BJ (cell line): Measurements from ENCODE around the gene TMC1. TPM values are rescaled to one million over a fixed set of nuclear protein-coding genes. Genes with fewer than 3 reads are reported as not detected.
A peak's percentile ranks its signal among the peaks of the same experiment; 100 is the strongest.
"Not testable (repeated sequence)": the region's sequence is repeated elsewhere in the genome, so short reads cannot be mapped to it uniquely, and the experiment has no call there.

ENCODE experiments used
- CTCF ChIA-PET: fragments of 350-600 bp; formaldehyde crosslinking; extraction: SDS; loops from one replicate; lab custom pipeline; 2021; ENCODE audit warnings: antibody characterized with exemption, inconsistent platforms; lab: Yijun Ruan, JAX
- POLR2A ChIA-PET: fragments of 300-600 bp; sonication (Branson Sonifier 250); formaldehyde crosslinking; extraction: SDS; loops from one replicate; lab custom pipeline; 2021; ENCODE audit warnings: antibody characterized with exemption; lab: Charles Lee
- DNase-seq: peaks from one replicate; pipeline ENCODE4 v3.0.0-alpha.2; 2011; ENCODE audit warnings: low read depth
- H3K27me3 ChIP-seq: 2 replicates; pipeline ENCODE4 v1.6.0; 2011; ENCODE audit warnings: low read length; ENCODE audit not compliant: control insufficient read depth, insufficient read depth
- H3K36me3 ChIP-seq: 2 replicates; pipeline ENCODE4 v1.5.1; 2011; ENCODE audit warnings: low read length; ENCODE audit not compliant: control insufficient read depth, insufficient read depth
- H3K4me3 ChIP-seq: 2 replicates; pipeline ENCODE4 v1.5.1; 2011; ENCODE audit warnings: low read depth, mild to moderate bottlenecking, control low read depth, low read length
- polyA plus RNA-seq: library from polyadenylated mRNA; depleted of rRNA; stranded (reverse); fragments of >200 nt; gene quantifications from 2 replicates; pipeline ENCODE4 v1.2.3, GENCODE V29; 2011
- TF ChIP-seq, protein P1 (sequence below): IDR thresholded peaks from 2 replicates; pipeline ENCODE4 v1.5.1; 2011; ENCODE audit warnings: low read depth, mild to moderate bottlenecking, control low read depth, inconsistent platforms, low read length, moderate library complexity; ENCODE audit not compliant: insufficient read depth

TMC1 gene
- polyA plus RNA-seq, 1 experiment: 1.2 TPM

DNA sequence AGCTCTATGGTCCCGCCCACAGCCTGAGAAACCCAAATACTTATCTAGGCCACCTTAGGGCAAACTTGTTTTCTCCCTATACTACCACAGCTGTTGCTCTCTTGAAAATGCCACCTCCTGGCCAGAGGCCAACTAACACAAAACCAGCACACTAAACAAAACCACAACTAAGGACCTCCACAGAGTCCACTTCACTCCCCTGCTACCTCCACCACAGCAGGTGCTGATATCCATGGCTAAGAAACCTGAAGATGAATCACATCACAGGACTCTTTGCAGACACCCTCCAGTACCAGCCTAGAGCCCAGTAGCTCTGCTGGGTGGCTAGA lies 323.0 kb downstream of the TMC1 start:
- TF ChIP-seq, protein P1, sequence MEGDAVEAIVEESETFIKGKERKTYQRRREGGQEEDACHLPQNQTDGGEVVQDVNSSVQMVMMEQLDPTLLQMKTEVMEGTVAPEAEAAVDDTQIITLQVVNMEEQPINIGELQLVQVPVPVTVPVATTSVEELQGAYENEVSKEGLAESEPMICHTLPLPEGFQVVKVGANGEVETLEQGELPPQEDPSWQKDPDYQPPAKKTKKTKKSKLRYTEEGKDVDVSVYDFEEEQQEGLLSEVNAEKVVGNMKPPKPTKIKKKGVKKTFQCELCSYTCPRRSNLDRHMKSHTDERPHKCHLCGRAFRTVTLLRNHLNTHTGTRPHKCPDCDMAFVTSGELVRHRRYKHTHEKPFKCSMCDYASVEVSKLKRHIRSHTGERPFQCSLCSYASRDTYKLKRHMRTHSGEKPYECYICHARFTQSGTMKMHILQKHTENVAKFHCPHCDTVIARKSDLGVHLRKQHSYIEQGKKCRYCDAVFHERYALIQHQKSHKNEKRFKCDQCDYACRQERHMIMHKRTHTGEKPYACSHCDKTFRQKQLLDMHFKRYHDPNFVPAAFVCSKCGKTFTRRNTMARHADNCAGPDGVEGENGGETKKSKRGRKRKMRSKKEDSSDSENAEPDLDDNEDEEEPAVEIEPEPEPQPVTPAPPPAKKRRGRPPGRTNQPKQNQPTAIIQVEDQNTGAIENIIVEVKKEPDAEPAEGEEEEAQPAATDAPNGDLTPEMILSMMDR: no peak
- H3K4me3 ChIP-seq: no peak overlapping the region
- H3K27me3 ChIP-seq: no peaks in the 10 kb centered on the region
- ChIA-PET POLR2A (no interaction called here), CTCF (interaction anchor here (1.0 to 2.7 kb wide), 5 partner anchors 12 to 263 kb away, joined by 3 to 11 read pairs (median 4); no protein-coding TSS in a partner anchor)
- DNase-seq: no peak
- no peaks in the 10 kb centered on the region for H3K36me3 ChIP-seq

DNA sequence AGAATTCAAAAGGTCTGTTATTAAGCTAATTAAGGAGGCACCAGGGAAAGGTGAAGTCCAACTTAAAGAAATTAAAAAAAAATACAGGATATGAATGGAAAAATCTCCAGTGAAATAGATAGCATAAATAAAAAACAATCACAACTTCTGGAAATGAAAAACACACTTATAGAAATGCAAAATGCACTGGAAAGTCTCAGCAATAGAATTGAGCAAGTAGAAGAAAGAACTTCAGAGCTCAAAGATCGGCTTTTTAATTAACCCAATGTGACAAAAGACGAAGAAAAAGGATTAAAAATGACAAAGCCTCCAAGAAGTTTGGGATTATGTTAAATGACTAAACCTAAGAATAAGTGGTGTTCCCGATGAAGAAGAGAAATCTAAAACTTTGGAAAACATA lies 323.6 kb downstream of the TMC1 start:
- POLR2A ChIA-PET, H3K4me3 ChIP-seq, DNase-seq, H3K27me3 ChIP-seq, H3K36me3 ChIP-seq: not testable (repeated sequence)
- CTCF ChIA-PET: interaction anchor here (1.7 to 2.7 kb wide), 3 partner anchors 12 to 263 kb away, joined by 4 to 11 read pairs (median 4); no protein-coding TSS in a partner anchor

DNA sequence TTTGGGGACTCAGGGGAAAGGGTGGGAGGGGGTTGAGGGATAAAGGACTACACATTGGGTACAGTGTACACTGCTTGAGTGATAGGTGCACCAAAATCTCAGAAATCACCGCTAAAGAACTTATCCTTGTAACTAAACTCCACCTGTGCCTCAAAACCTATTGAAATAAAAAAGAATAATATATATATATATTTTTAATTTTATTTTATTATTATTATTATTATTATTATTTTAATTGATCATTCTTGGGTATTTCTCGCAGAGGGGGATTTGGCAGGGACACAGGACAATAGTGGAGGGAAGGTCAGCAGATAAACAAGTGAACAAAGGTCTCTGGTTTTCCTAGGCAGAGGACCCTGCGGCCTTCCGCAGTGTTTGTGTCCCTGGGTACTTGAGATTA lies 328.8 kb downstream of the TMC1 start:
- POLR2A ChIA-PET, DNase-seq, H3K27me3 ChIP-seq, H3K4me3 ChIP-seq, H3K36me3 ChIP-seq, CTCF ChIA-PET: not testable (repeated sequence)

DNA sequence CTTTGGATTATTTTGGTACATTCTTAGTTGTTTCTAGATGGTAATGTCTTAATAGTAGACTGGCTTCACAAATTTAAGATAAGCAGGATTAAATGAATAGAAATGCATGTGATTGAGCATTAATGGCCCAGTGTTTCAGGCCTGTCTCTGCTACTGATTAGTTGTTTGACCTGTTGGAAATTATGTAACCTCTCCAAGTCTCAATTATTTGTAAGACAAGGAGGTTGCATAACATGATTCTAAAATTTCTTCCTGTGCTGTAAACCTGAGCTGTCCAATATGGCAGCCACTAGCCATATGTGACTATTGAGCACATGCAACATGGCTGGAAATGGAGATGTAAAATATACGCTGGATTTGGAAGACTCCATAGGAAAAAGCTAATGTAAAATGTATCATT lies 333.9 kb downstream of the TMC1 start:
- Histone ChIP-seq H3K36me3 (no peaks in the 10 kb centered on the region), H3K27me3 (no peaks in the 10 kb centered on the region), H3K4me3 (no peak overlapping the region)
- TF ChIP-seq, protein P1: no peak
- ChIA-PET POLR2A (no interaction called here), CTCF (interaction anchor here (3.1 to 4.6 kb wide), 3 partner anchors 10 to 225 kb away, joined by 11 to 58 read pairs (median 16); no protein-coding TSS in a partner anchor)
- DNase-seq: no peak

DNA sequence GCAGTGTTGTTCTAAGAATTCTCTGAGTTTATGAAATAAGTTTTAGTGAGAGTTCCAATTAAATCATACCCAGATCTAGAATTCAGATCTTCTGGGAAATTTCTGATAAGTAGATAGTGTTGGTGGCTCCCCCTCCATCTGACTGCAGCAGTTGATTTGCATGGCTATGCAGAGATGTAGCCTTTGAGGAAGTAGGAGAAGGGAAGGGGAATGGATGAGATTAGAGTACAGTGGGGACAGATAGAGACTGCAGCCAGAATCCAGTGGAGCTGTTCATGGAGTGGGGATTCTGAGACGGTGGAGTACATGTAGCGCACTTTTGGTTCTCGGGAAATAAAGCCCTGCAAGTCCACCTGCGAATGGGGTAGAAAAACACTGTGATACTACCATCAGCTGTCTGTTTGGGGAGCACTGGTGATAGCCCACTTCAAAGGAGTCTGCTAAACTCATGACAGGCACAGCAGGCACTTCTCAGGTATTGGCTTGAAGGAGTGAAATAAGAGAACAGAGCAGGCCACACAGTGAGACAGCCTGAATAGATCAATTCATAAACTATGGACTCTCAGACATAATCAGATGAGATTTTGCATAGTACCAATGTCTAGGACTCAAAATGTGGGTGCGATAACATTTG lies 334.6 kb downstream of the TMC1 start:
- POLR2A ChIA-PET: interaction anchor here (0.7 kb wide), 1 partner anchor 93 kb away, joined by 7 read pairs; no protein-coding TSS in a partner anchor
- no peak for DNase-seq
- H3K4me3 ChIP-seq: no peak overlapping the region
- CTCF ChIA-PET: interaction anchor here (0.9 to 4.6 kb wide), 16 partner anchors 10 to 941 kb away, joined by 3 to 58 read pairs (median 6); no protein-coding TSS in a partner anchor
- no peaks in the 10 kb centered on the region for H3K36me3 ChIP-seq
- no peaks in the 10 kb centered on the region for H3K27me3 ChIP-seq
- TF ChIP-seq, protein P1: no peak

DNA sequence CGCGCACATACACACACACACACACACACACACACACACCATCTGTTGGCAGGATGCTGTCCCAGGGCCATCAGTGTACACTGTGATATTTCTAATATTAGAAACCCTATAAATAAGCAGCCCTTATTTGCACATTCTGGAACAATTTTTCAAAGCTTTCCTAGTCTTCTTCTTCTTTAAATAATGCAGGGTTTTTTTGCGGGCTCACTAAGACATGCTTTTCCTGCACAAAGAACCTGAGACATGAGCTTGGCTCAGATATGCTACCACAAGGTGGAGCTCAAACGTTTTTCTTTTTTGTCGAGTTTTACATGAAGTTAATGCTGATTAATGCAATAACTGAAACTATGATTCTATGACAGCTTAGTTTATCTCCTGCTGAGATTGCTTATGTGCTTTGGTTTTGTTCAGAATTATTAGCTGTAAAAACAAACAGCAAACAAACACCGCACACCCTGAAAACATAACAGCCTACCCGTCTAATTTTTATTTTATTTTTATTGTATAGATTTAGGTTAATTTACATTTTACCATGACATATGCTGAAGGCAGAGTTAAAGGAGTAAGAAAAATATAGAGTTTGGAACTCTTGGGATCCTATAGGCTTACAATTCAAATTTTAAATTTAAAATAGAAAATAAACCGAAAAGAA lies 335.7 kb downstream of the TMC1 start:
- no peak for DNase-seq
- POLR2A ChIA-PET: interaction anchor here (0.7 kb wide), 1 partner anchor 92 kb away, joined by 7 read pairs; no protein-coding TSS in a partner anchor
- H3K36me3 ChIP-seq: no peaks in the 10 kb centered on the region
- CTCF ChIA-PET: interaction anchor here (0.6 to 4.6 kb wide), 35 partner anchors 9 to 1196 kb away, joined by 3 to 58 read pairs (median 4); no protein-coding TSS in a partner anchor
- no peak overlapping the region for H3K4me3 ChIP-seq
- no peaks in the 10 kb centered on the region for H3K27me3 ChIP-seq
- TF ChIP-seq, protein P1: peak; percentile 71
